H1 (cell line): ENCODE measurements around the gene PPP1R3F. TPM values are rescaled to one million over a fixed set of nuclear protein-coding genes. Genes with fewer than 3 reads are reported as not detected.
A peak's percentile ranks its signal among the peaks of the same experiment; 100 is the strongest.

ENCODE experiments used
- CTCF ChIA-PET: fragments of 300-600 bp; sonication (Branson Sonifier 250); formaldehyde crosslinking; loops from one replicate; lab custom pipeline; 2021; ENCODE audit not compliant: partially characterized antibody; lab: Charles Lee
- POLR2A ChIA-PET: fragments of 300-600 bp; sonication (Branson Sonifier 250); formaldehyde crosslinking; loops from one replicate; lab custom pipeline; 2021; ENCODE audit warnings: inconsistent platforms; ENCODE audit not compliant: partially characterized antibody; lab: Charles Lee
- DNase-seq, 2 experiments: peaks; one replicate each; pipeline versions ENCODE4 v3.0.0 to v3.0.0-alpha.2; 2010 to 2022; ENCODE audit warnings: low spot score in 2 of 2, low read depth in 1 of 2, mixed read lengths in 1 of 2
- FAIRE-seq: peaks from 2 replicates; lab custom pipeline; 2011; peaks lifted over from hg19 to GRCh38; lab: Jason Lieb, UNC
- H2AFZ ChIP-seq: 2 replicates; pipeline ENCODE4 v1.8.1; 2012; ENCODE audit warnings: low read length, inconsistent platforms
- H2AK5ac ChIP-seq: 2 replicates; pipeline ENCODE4 v1.6.1; 2013; ENCODE audit warnings: low read depth, low read length
- H2BK120ac ChIP-seq: replicated peaks from 2 replicates; pipeline ENCODE3; 2013; ENCODE audit warnings: low read depth, low read length, inconsistent platforms
- H2BK12ac ChIP-seq: 2 replicates; pipeline ENCODE4 v1.6.1; 2013; ENCODE audit warnings: low read depth, low read length
- H2BK15ac ChIP-seq: 2 replicates; pipeline ENCODE4 v1.6.1; 2013; ENCODE audit warnings: low read length
- H2BK20ac ChIP-seq: 2 replicates; pipeline ENCODE4 v1.6.1; 2013; ENCODE audit warnings: low read length
- H2BK5ac ChIP-seq: 2 replicates; pipeline ENCODE4 v1.6.1; 2013; ENCODE audit warnings: low read depth, low read length
- H3K14ac ChIP-seq: 2 replicates; pipeline ENCODE4 v1.6.1; 2013; ENCODE audit warnings: inconsistent platforms; ENCODE audit not compliant: insufficient read length
- H3K18ac ChIP-seq: 2 replicates; pipeline ENCODE4 v1.6.1; 2013; ENCODE audit warnings: low read length; ENCODE audit errors: extremely low read depth
- H3K23ac ChIP-seq: 2 replicates; pipeline ENCODE4 v1.6.1; 2013; ENCODE audit warnings: inconsistent platforms; ENCODE audit not compliant: insufficient read length
- H3K23me2 ChIP-seq: 2 replicates; pipeline ENCODE4 v1.6.1; 2013; ENCODE audit warnings: low read depth, low read length
- H3K27ac ChIP-seq: 2 replicates; pipeline ENCODE4 v1.6.1; 2011; ENCODE audit warnings: low read depth, low read length, inconsistent platforms
- H3K27me3 ChIP-seq, 4 experiments: replicated peaks in 1 of 4; 1 replicate in 1 of 4; 2 replicates in 3 of 4; pipeline versions ENCODE4 v1.6.1 to v1.8.1; 2011 to 2013; ENCODE audit warnings: low read length in 3 of 4, mild to moderate bottlenecking in 3 of 4, inconsistent platforms in 2 of 4, mixed read lengths in 2 of 4, moderate library complexity in 1 of 4; ENCODE audit not compliant: control insufficient read depth in 3 of 4, insufficient read depth in 3 of 4; ENCODE audit errors: extremely low read depth in 1 of 4
- H3K36me3 ChIP-seq, 4 experiments: 2 replicates each; pipeline versions ENCODE4 v1.6.1 to v1.8.1; 2011 to 2013; ENCODE audit warnings: mild to moderate bottlenecking in 4 of 4, low read length in 3 of 4, moderate library complexity in 2 of 4, control low read depth in 1 of 4, inconsistent platforms in 1 of 4; ENCODE audit not compliant: insufficient read depth in 4 of 4, control insufficient read depth in 2 of 4
- H3K4ac ChIP-seq: replicated peaks from 2 replicates; pipeline ENCODE3; 2013; ENCODE audit warnings: low read length, low read depth, mixed read lengths, inconsistent platforms; ENCODE audit not compliant: insufficient read length
- H3K4me1 ChIP-seq, 4 experiments: replicated peaks in 1 of 4; 1 replicate in 1 of 4; 2 replicates in 3 of 4; pipeline versions ENCODE4 v1.6.1 to v1.8.1; 2011 to 2013; ENCODE audit warnings: low read length in 3 of 4, inconsistent platforms in 2 of 4, mixed read lengths in 1 of 4; ENCODE audit not compliant: insufficient read depth in 4 of 4, control insufficient read depth in 3 of 4
- H3K4me2 ChIP-seq, 2 experiments: 2 replicates each; pipeline versions ENCODE4 v1.6.1 to v1.8.1; 2011 to 2013; ENCODE audit warnings: low read depth in 2 of 2, low read length in 2 of 2, control low read depth in 1 of 2, inconsistent platforms in 1 of 2, mild to moderate bottlenecking in 1 of 2; ENCODE audit not compliant: insufficient read depth in 1 of 2
- H3K4me3 ChIP-seq, 4 experiments: fragments of 200-600, 300-600 bp in 1 of 4; sonication (generic), shearing (Covaris generic), sonication (Bioruptor Twin) in 1 of 4; 2 replicates each; pipeline versions ENCODE4 v1.5.1 to v1.8.1; 2011 to 2016; ENCODE audit warnings: low read length in 4 of 4, low read depth in 3 of 4, control low read depth in 2 of 4, inconsistent platforms in 2 of 4, mild to moderate bottlenecking in 2 of 4, mixed read lengths in 1 of 4, moderate library complexity in 1 of 4; ENCODE audit not compliant: insufficient read depth in 2 of 4; ENCODE audit errors: extremely low read depth in 1 of 4
- H3K56ac ChIP-seq: replicated peaks from 2 replicates; pipeline ENCODE3; 2013; ENCODE audit warnings: low read depth, mild to moderate bottlenecking, mixed read lengths, low read length, inconsistent platforms; ENCODE audit not compliant: insufficient read length
- H3K79me1 ChIP-seq: 2 replicates; pipeline ENCODE4 v1.6.1; 2013; ENCODE audit warnings: low read depth, low read length, control low read depth
- H3K79me2 ChIP-seq, 2 experiments: 2 replicates each; pipeline versions ENCODE4 v1.6.1 to v1.8.1; 2012 to 2013; ENCODE audit warnings: low read length in 2 of 2, mild to moderate bottlenecking in 2 of 2, inconsistent platforms in 1 of 2; ENCODE audit not compliant: insufficient read depth in 2 of 2, control insufficient read depth in 1 of 2
- H3K9ac ChIP-seq, 4 experiments: replicated peaks in 1 of 4; 1 replicate in 1 of 4; 2 replicates in 3 of 4; pipeline versions ENCODE4 v1.6.1 to v1.8.1; 2011 to 2013; ENCODE audit warnings: low read depth in 3 of 4, low read length in 3 of 4, control low read depth in 2 of 4, mild to moderate bottlenecking in 2 of 4, moderate library complexity in 2 of 4, inconsistent platforms in 1 of 4; ENCODE audit errors: extremely low read depth in 1 of 4
- H3K9me3 ChIP-seq, 2 experiments: 2 replicates each; pipeline versions ENCODE4 v1.6.1 to v1.8.1; 2012 to 2013; ENCODE audit warnings: mild to moderate bottlenecking in 2 of 2, moderate library complexity in 2 of 2, control low read depth in 1 of 2, inconsistent platforms in 1 of 2, low read depth in 1 of 2, low read length in 1 of 2, mixed read lengths in 1 of 2; ENCODE audit not compliant: insufficient read depth in 2 of 2
- H4K20me1 ChIP-seq, 2 experiments: replicated peaks in 1 of 2; 2 replicates each; pipeline versions ENCODE3 to v1.8.1; 2011 to 2013; ENCODE audit warnings: inconsistent platforms in 2 of 2, low read length in 2 of 2, mild to moderate bottlenecking in 1 of 2; ENCODE audit not compliant: insufficient read depth in 2 of 2, control insufficient read depth in 1 of 2
- H4K5ac ChIP-seq: 2 replicates; pipeline ENCODE4 v1.6.1; 2013; ENCODE audit warnings: low read length, low read depth, mixed read lengths, inconsistent platforms; ENCODE audit not compliant: insufficient read length
- H4K8ac ChIP-seq: 2 replicates; pipeline ENCODE4 v1.8.0; 2013; ENCODE audit warnings: mild to moderate bottlenecking, moderate library complexity, low read length, inconsistent platforms; ENCODE audit not compliant: insufficient read depth; ENCODE audit errors: extremely low read depth
- H4K91ac ChIP-seq: replicated peaks from 2 replicates; pipeline ENCODE3; 2013; ENCODE audit warnings: low read length, mixed read lengths, inconsistent platforms; ENCODE audit not compliant: insufficient read length
- ASH2L ChIP-seq: fragments of 200-600, 300-600 bp; sonication (generic); IDR thresholded peaks from one replicate; pipeline ENCODE4 v1.7.1; 2017; ENCODE audit warnings: low read length
- CBX5 ChIP-seq: fragments of 300-800, 300-1000 bp; sonication (generic); IDR thresholded peaks from 2 replicates; pipeline ENCODE4 v1.7.1; 2016; ENCODE audit warnings: antibody characterized with exemption, low read length, low read depth
- CREB1 ChIP-seq: IDR thresholded peaks from 2 replicates; pipeline ENCODE4 v1.6.1; 2012; ENCODE audit warnings: inconsistent platforms
- EP300 ChIP-seq, 2 experiments: IDR thresholded peaks; 1 replicate in 1 of 2; 2 replicates in 1 of 2; pipeline ENCODE4 v1.6.1; 2011 to 2012; ENCODE audit warnings: low read depth in 2 of 2, low read length in 2 of 2, mild to moderate bottlenecking in 2 of 2, borderline replicate concordance in 1 of 2, inconsistent platforms in 1 of 2, moderate library complexity in 1 of 2
- GABPA ChIP-seq: IDR thresholded peaks from 2 replicates; pipeline ENCODE4 v1.6.1; 2011; ENCODE audit warnings: mild to moderate bottlenecking, low read length, moderate library complexity, borderline replicate concordance; ENCODE audit not compliant: insufficient read depth
- KDM4A ChIP-seq: IDR thresholded peaks from one replicate; pipeline ENCODE4 v1.7.1; 2012; ENCODE audit warnings: low read depth, mild to moderate bottlenecking, moderate library complexity, low read length, inconsistent platforms; ENCODE audit not compliant: severe bottlenecking
- MAFK ChIP-seq: IDR thresholded peaks from 2 replicates; pipeline ENCODE4 v1.6.1; 2012; ENCODE audit warnings: low read depth, mild to moderate bottlenecking, improper control_type of control experiment, low read length
- RAD21 ChIP-seq, 2 experiments: IDR thresholded peaks in 1 of 2; conservative IDR thresholded peaks in 1 of 2; 2 replicates each; pipeline ENCODE4 v1.6.1; 2011; ENCODE audit warnings: low read depth in 2 of 2, low read length in 2 of 2, improper control_type of control experiment in 1 of 2, inconsistent platforms in 1 of 2, mild to moderate bottlenecking in 1 of 2, moderate library complexity in 1 of 2
- SAP30 ChIP-seq: fragments of 300-600 bp; sonication (generic); IDR thresholded peaks from 2 replicates; pipeline ENCODE4 v1.7.1; 2012; ENCODE audit warnings: low read length, moderate library complexity, mild to moderate bottlenecking, inconsistent platforms; ENCODE audit not compliant: insufficient read depth, insufficient replicate concordance
- SP1 ChIP-seq: IDR thresholded peaks from 2 replicates; pipeline ENCODE4 v1.6.1; 2011; ENCODE audit warnings: low read depth, low read length
- TAF7 ChIP-seq: optimal IDR thresholded peaks from 2 replicates; pipeline ENCODE3; 2011; ENCODE audit warnings: low read depth, mild to moderate bottlenecking, inconsistent platforms, low read length, moderate library complexity, borderline replicate concordance
- ZNF274 ChIP-seq: IDR thresholded peaks from 2 replicates; pipeline ENCODE4 v1.7.0; 2012; ENCODE audit warnings: low read length, borderline replicate concordance; ENCODE audit errors: extremely low read depth
- WGBS, 2 experiments: shearing (Covaris generic) in 1 of 2; methylation state at CpG; one replicate each; pipeline versions ENCODE4 v1.1.6 to v1.1.7; 2013 to 2015; ENCODE audit warnings: low lambda C conversion rate in 2 of 2, mixed read lengths in 2 of 2, inconsistent platforms in 1 of 2, low coverage in 1 of 2, missing lambda C conversion rate in 1 of 2; ENCODE audit not compliant: insufficient replicate concordance in 2 of 2, insufficient coverage in 1 of 2, insufficient read length in 1 of 2; ENCODE audit errors: extremely low coverage in 1 of 2, missing lambda C conversion rate in 1 of 2; 5-methylcytosine and 5-hydroxymethylcytosine counted together
- polyA plus RNA-seq, 7 experiments: library from polyadenylated mRNA; depleted of rRNA in 3 of 7; stranded (reverse) in 5 of 7; unstranded in 2 of 7; fragments of >200 nt in 5 of 7; fragments of 200-250 nt in 2 of 7; gene quantifications; 1 replicate in 5 of 7; 2 replicates in 1 of 7; 4 replicates in 1 of 7; pipeline versions ENCODE4 v1.2.1 to v1.2.3, GENCODE V29; 2011 to 2013; ENCODE audit warnings: missing spikeins in 2 of 7, mixed read lengths in 2 of 7
- total RNA-seq: library from RNA; stranded (reverse); fragmentation: NEBNext Ultra II Directional; extraction: Animal tissue kit (Norgen Biotek cat#: 25700); gene quantifications from 2 replicates; pipeline ENCODE4 v1.2.1, GENCODE V29; 2021

The PPP1R3F gene
- total and polyA plus RNA-seq, 2 of the 8 experiments (the other 6 are each of a cell fraction or from before 2014, with no cell fraction given): 5.1 to 6.8 TPM

DNA sequence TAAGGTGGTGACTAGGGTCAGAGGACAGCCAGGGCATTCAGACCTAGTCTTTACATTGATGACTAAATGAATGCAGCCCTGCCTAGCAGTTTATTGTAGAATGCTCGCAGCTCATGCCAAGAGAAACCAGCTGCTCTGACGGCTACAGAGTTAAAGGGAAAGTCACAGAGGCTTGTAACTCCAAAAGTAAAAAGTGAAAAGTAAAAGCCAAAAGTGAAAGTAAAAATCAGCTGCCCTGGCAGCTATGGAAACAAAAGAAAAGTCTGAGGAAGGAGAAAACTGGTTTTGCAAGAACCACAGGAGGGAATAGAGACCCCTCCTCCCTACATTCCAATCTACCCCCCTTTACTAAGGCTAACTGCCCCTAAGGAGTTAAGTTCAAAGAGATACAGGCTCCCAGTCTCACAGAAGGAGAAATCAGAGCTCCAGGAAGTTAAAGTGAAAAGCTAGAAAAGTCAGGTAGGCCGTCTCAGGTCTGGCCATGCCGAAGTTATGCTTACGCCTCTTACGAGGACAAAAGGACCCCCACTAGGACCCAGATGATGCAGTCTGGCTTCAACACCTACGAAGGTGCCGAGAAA is 39.9 kb downstream of the PPP1R3F start:
- Histone ChIP-seq H3K23me2 (no peaks in the 10 kb centered on the region; the same call in 1 of the 2 replicates), H3K9ac (no peak overlapping the region), H3K4me1 (peaks cover 4 to 22% (median 13%) of the 10 kb centered on the region in 4 experiments), H3K14ac (no peak overlapping the region), H3K4me2 (peak overlapping the region; percentile 66 to 80), H3K9me3 (no peaks in the 10 kb centered on the region), H2BK5ac (0 out of 2 replicates have a peak overlapping the region, but pooled peaks have one; percentile 81), H2AK5ac (no peak overlapping the region), H2BK120ac (no peak overlapping the region), H3K4me3 (peak overlapping the region; percentile 7 to 52 (median 22); a peak in 4 of 8 replicates), H2BK20ac (peak overlapping the region; percentile 32; the same call in 1 of the 2 replicates), H3K4ac (no peak overlapping the region), H3K79me2 (no peaks in the 10 kb centered on the region), H3K27me3 (no peaks in the 10 kb centered on the region), H3K56ac (no peak overlapping the region), H4K8ac (no peak overlapping the region), H3K27ac (peak overlapping the region; percentile 86; the same call in 1 of the 2 replicates), H3K18ac (no peak overlapping the region), H4K20me1 (no peaks in the 10 kb centered on the region), H4K91ac (no peak overlapping the region), H4K5ac (peak overlapping the region; percentile 95), H3K79me1 (no peaks in the 10 kb centered on the region), H2BK15ac (no peak overlapping the region), H3K36me3 (no peaks in the 10 kb centered on the region), H3K23ac (no peak overlapping the region), H2BK12ac (no peak overlapping the region), H2AFZ (no peak overlapping the region)
- ChIA-PET POLR2A (interaction anchor here (0.8 to 2.0 kb wide), 3 partner anchors 13 to 119 kb away, joined by 3 to 5 read pairs (median 3); no protein-coding TSS in a partner anchor), CTCF (interaction anchor here (1.4 kb wide), 1 partner anchor 18 kb away, joined by 5 read pairs; no protein-coding TSS in a partner anchor)
- DNase-seq (peak in 1 of 2 experiments; percentile 29), FAIRE-seq (peak; percentile 94)
- 12% methylated on average over 8 of the region's 8 CpGs; no CpG with 5 or more reads in 1 of the 2 experiments for WGBS, 2 experiments
- peak in 1 of 2 experiments; percentile 10; a peak in 1 of 4 replicates for TF ChIP-seq RAD21 (IDR thresholded peaks at IDR 0.05 in 1 of 2, conservative IDR thresholded peaks at IDR 0.05 in 1 of 2; ENCODE audit: low read depth in 2 of 2, low read length in 2 of 2)
- TF ChIP-seq TAF7: no peak
- no peak for TF ChIP-seq KDM4A
- 0 out of 3 replicates have a peak, but pooled peaks of 1 of the 2 experiments have one; percentile 34 for TF ChIP-seq EP300 (IDR thresholded peaks at IDR 0.05; ENCODE audit: borderline replicate concordance in 1 of 2, low read depth in 2 of 2, low read length in 2 of 2)
- TF ChIP-seq GABPA: no peak
- TF ChIP-seq ZNF274: no peak
- TF ChIP-seq SP1: peak; percentile 86
- no peak for TF ChIP-seq CBX5
- TF ChIP-seq MAFK: no peak
- TF ChIP-seq CREB1: no peak
- no peak for TF ChIP-seq SAP30
- peak; percentile 96 for TF ChIP-seq ASH2L
